HG03095 (cell line): ENCODE data around the gene SUPT5H.

Experiments
- ATAC-seq: cut with Tn5 transposase; IDR thresholded peaks from one replicate; pipeline ENCODE4 v1.9.1; 2021; ENCODE audit warnings: moderate library complexity; ENCODE audit not compliant: unreplicated experiment

Gene SUPT5H

GRCh38 chr19:39518975-39519374 lies 73.6 kb downstream of the SUPT5H start:
- no peak for ATAC-seq

DNA sequence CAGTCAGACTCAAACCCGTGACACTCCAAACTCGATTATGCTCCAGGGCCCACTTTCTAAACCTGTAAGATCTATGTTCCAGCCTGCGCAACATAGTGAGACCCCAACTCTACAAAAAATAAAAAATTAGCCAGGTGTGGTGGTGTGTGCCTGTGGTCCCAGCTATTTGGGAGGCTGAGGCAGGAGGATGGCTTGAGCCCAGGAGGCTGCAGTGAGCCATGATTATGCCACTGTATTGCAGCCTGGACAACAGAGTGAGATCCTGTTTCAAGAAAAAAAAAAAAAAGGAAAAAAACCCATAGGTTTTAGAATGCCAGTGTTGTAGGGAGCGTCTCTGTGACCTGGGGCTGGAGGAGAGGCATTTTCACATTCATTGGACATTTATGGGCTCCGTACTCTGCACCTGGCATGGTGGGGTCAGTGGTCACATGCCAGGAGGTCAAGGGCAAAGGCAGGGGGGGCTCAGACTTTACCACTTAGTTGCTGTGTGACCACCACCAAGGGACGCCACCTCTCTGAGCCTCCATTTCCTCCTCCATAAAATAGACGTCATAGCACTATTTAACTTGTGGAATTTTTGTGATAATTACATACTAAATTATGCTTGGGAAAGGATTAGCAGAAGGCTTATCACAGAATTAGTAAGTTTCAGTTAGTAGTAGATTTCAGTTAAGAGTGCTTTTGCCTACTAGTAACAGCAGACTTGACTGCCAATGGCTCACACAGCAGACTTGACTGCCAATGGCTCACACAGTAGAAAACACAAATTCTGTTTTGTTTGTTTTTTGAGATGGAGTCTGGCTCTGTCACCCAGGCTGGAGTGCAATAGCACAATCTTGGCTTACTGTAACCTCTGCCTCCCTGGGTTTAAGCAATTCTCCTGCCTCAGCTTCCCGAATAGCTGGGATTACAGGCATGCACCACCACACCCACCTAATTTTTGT lies 75.4 kb downstream of the SUPT5H start:
- ATAC-seq: no peak

DNA sequence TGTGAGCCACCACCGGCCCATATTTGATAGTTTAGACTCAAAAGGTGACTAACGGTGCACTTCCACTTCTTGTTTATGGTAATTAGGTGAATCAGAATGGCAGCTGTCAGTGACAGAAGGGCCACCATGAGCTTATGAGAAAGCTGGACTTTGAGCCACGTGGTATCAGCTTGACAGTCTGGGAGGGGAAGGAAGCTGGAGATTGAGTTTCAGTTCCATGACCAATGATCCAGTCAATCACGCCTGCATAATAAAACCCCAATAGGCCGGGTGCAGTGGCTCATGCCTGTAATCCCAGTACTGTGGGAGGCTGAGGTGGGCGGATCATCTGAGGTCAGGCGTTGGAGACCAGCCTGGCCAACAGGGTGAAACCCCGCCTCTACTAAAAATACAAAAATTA lies 79.1 kb downstream of the SUPT5H start:
- ATAC-seq: no peak

GRCh38 chr19:39525205-39525604 lies 79.8 kb downstream of the SUPT5H start:
- ATAC-seq: no peak
